HepG2 (cell line): ENCODE results near the gene RAPSN. TPM values are rescaled to one million over a fixed set of nuclear protein-coding genes. Genes with fewer than 3 reads are reported as not detected.

Source experiments
- ARID4A ChIP-seq: sonication (generic); formaldehyde crosslinking; IDR thresholded peaks from 2 replicates; pipeline ENCODE4 v1.5.0; 2020; ENCODE audit warnings: mild to moderate bottlenecking, missing genetic modification reagents, borderline replicate concordance
- E2F5 ChIP-seq: sonication (generic); formaldehyde crosslinking; conservative IDR thresholded peaks from 2 replicates; pipeline ENCODE4 v1.4.0; 2020; ENCODE audit warnings: missing genetic modification reagents
- ELF1 ChIP-seq: sonication (generic); formaldehyde crosslinking; IDR thresholded peaks from 2 replicates; pipeline ENCODE4 v1.4.0; 2020; ENCODE audit warnings: missing genetic modification reagents
- FIP1L1 ChIP-seq: fragments of 200-400 bp; formaldehyde crosslinking; IDR thresholded peaks from 2 replicates; pipeline ENCODE4 v1.6.1; 2018; ENCODE audit warnings: low read depth, mild to moderate bottlenecking, low read length, moderate library complexity, borderline replicate concordance; ENCODE audit not compliant: insufficient read depth
- GABPA ChIP-seq, 2 experiments: IDR thresholded peaks; 2 replicates each; pipeline ENCODE4 v1.6.1; 2011 to 2016; ENCODE audit warnings: low read depth in 2 of 2, low read length in 1 of 2, missing biosample characterization in 1 of 2, missing genetic modification characterization in 1 of 2
- GLI4 ChIP-seq: sonication (generic); formaldehyde crosslinking; IDR thresholded peaks from 2 replicates; pipeline ENCODE4 v1.5.1; 2020; ENCODE audit warnings: missing genetic modification reagents, mild to moderate bottlenecking, moderate library complexity, borderline replicate concordance
- KLF6 ChIP-seq: IDR thresholded peaks from 2 replicates; pipeline ENCODE4 v1.8.0; 2016; ENCODE audit warnings: missing biosample characterization, missing genetic modification reagents
- MBD4 ChIP-seq: IDR thresholded peaks from 2 replicates; pipeline ENCODE4 v1.6.1; 2012; ENCODE audit warnings: low read length, inconsistent platforms, borderline replicate concordance
- MED8 ChIP-seq: sonication (generic); formaldehyde crosslinking; IDR thresholded peaks from 2 replicates; pipeline ENCODE4 v1.8.1; 2023; ENCODE audit warnings: mild to moderate bottlenecking, missing genetic modification reagents; ENCODE audit not compliant: insufficient replicate concordance
- MEF2D ChIP-seq: sonication (generic); formaldehyde crosslinking; IDR thresholded peaks from 2 replicates; pipeline ENCODE4 v1.5.1; 2020; ENCODE audit warnings: mild to moderate bottlenecking, missing genetic modification reagents
- MTF1 ChIP-seq: sonication (generic); formaldehyde crosslinking; IDR thresholded peaks from 2 replicates; pipeline ENCODE4 v1.5.0; 2020; ENCODE audit warnings: missing genetic modification reagents
- PPARG ChIP-seq: conservative IDR thresholded peaks from 2 replicates; pipeline ENCODE4 v1.6.1; 2016; ENCODE audit warnings: missing biosample characterization, missing genetic modification reagents
- SAP130 ChIP-seq: IDR thresholded peaks from 2 replicates; pipeline ENCODE4 v1.6.1; 2016; ENCODE audit warnings: low read depth
- TEF ChIP-seq: sonication (generic); formaldehyde crosslinking; IDR thresholded peaks from 2 replicates; pipeline ENCODE4 v1.5.0; 2020; ENCODE audit warnings: missing genetic modification reagents
- YEATS2 ChIP-seq: sonication (generic); formaldehyde crosslinking; IDR thresholded peaks from 2 replicates; pipeline ENCODE4 v1.4.0; 2020; ENCODE audit warnings: missing genetic modification reagents, borderline replicate concordance
- YY1 ChIP-seq: IDR thresholded peaks from 2 replicates; pipeline ENCODE4 v1.6.1; 2011; ENCODE audit warnings: low read length, low read depth, moderate library complexity, mild to moderate bottlenecking; ENCODE audit not compliant: insufficient read depth, insufficient replicate concordance
- ZBTB8A ChIP-seq: sonication (generic); formaldehyde crosslinking; IDR thresholded peaks from 2 replicates; pipeline ENCODE4 v1.4.0; 2020; ENCODE audit warnings: mild to moderate bottlenecking, low read depth, missing genetic modification reagents, borderline replicate concordance
- ZFY ChIP-seq: sonication (generic); formaldehyde crosslinking; IDR thresholded peaks from 2 replicates; pipeline ENCODE4 v1.4.0; 2020; ENCODE audit warnings: missing genetic modification reagents
- ZNF33A ChIP-seq: sonication (generic); formaldehyde crosslinking; IDR thresholded peaks from 2 replicates; pipeline ENCODE4 v1.5.1; 2020; ENCODE audit warnings: missing genetic modification reagents, mild to moderate bottlenecking, moderate library complexity, borderline replicate concordance
- ZNF691 ChIP-seq: sonication (generic); formaldehyde crosslinking; IDR thresholded peaks from 2 replicates; pipeline ENCODE4 v1.4.0; 2020; ENCODE audit warnings: missing genetic modification reagents, low read depth, mild to moderate bottlenecking, borderline replicate concordance
- ZNF747 ChIP-seq: sonication (generic); formaldehyde crosslinking; IDR thresholded peaks from 2 replicates; pipeline ENCODE4 v1.8.1; 2023; ENCODE audit warnings: missing genetic modification reagents, mild to moderate bottlenecking, borderline replicate concordance
- polyA plus RNA-seq, 8 experiments: library from polyadenylated mRNA; depleted of rRNA in 3 of 8; stranded (reverse) in 7 of 8; unstranded in 1 of 8; fragments of >200 nt; fragmentation: Illumina TruSeq in 4 of 8; extraction: Trizol in 4 of 8; gene quantifications; 2 replicates each; pipeline versions ENCODE4 v1.2.1 to v1.2.3, GENCODE V29; 2011 to 2016; ENCODE audit warnings: low read depth in 4 of 8, missing spikeins in 1 of 8, mixed read lengths in 1 of 8; ENCODE audit not compliant: insufficient read depth in 1 of 8
- total RNA-seq, 5 experiments: library from RNA; depleted of rRNA; stranded (reverse); fragments of >200 nt; fragmentation: Illumina TruSeq; extraction: Trizol; gene quantifications; 2 replicates each; pipeline ENCODE4 v1.2.3, GENCODE V29; 2016; ENCODE audit warnings: low read depth in 1 of 5

The RAPSN gene
- total and polyA plus RNA-seq, 2 of the 13 experiments (the other 11 are each of a cell fraction or from before 2014, with no cell fraction given) = 0.15 to 1.2 TPM

- no peak for TF ChIP-seq FIP1L1
- TF ChIP-seq ARID4A (CRISPR knock-in tag) = peak; percentile 83
- TF ChIP-seq PPARG (CRISPR knock-in tag) = 0 out of 2 replicates have a peak, but pooled peaks have one; percentile 16
- peak; percentile 73 for TF ChIP-seq SAP130 (CRISPR knock-in tag)
- peak; percentile 78 for TF ChIP-seq ZFY (CRISPR knock-in tag)
- TF ChIP-seq ZBTB8A (CRISPR knock-in tag) = no peak
- TF ChIP-seq MTF1 = peak; percentile 48; the same call in 1 of the 2 replicates
- peak; percentile 74 for TF ChIP-seq GABPA (IDR thresholded peaks at IDR 0.05; ENCODE audit: low read depth, low read length)
- TF ChIP-seq GABPA (CRISPR knock-in tag; IDR thresholded peaks at IDR 0.05; ENCODE audit: low read depth) = peak; percentile 95
- no peak for TF ChIP-seq GLI4 (CRISPR knock-in tag)
- TF ChIP-seq TEF = 0 out of 2 replicates have a peak, but pooled peaks have one; percentile 51
- TF ChIP-seq YY1 = peak; percentile 94
- no peak for TF ChIP-seq MBD4
- TF ChIP-seq MED8 = peak; percentile 23
- peak; percentile 64; the same call in 1 of the 2 replicates for TF ChIP-seq YEATS2 (CRISPR knock-in tag)
- TF ChIP-seq KLF6 = 0 out of 2 replicates have a peak, but pooled peaks have one; percentile 42
- TF ChIP-seq MEF2D (CRISPR knock-in tag) = no peak; the same call in 1 of the 2 replicates
- TF ChIP-seq ZNF691 (CRISPR knock-in tag) = peak; percentile 53; the same call in 1 of the 2 replicates
- peak; percentile 79; the same call in 1 of the 2 replicates for TF ChIP-seq E2F5 (CRISPR knock-in tag)
- peak; percentile 82 for TF ChIP-seq ELF1 (CRISPR knock-in tag)
- TF ChIP-seq ZNF747 (CRISPR knock-in tag) = no peak
- TF ChIP-seq ZNF33A = peak; percentile 13; the same call in 1 of the 2 replicates
Observed at GRCh38 chr11:47426062-47426956, 22.6 kb downstream of the RAPSN start, which contains the start of gene PSMC3 (continued).
